Sigmoid colon (tissue), 3 donors: Measurements from ENCODE around the gene TMEM220.

Experiments
- CTCF ChIP-seq, 4 experiments: fragments of 450-650 bp in 3 of 4; fragments of 200-600 bp in 1 of 4; IDR thresholded peaks; one replicate each; pipeline ENCODE4 v1.5.1; 2016 to 2019; ENCODE audit warnings: antibody characterized with exemption in 4 of 4, mild to moderate bottlenecking in 3 of 4, moderate library complexity in 2 of 4
- POLR2A ChIP-seq, 2 donors: fragments of 450-650 bp; IDR thresholded peaks; one replicate each; pipeline ENCODE4 v1.6.1; 2016; ENCODE audit warnings: antibody characterized with exemption in 2 of 2, mild to moderate bottlenecking in 2 of 2, moderate library complexity in 2 of 2

- TF ChIP-seq CTCF (IDR thresholded peaks at IDR 0.05) (no peak), POLR2A (IDR thresholded peaks at IDR 0.05) (no peak)
Observed at GRCh38 chr17:10761281-10761680, 31.5 kb upstream of the TMEM220 start.
